H9 (cell line): Measurements from ENCODE around the gene LHFPL6. TPM values are rescaled to one million over a fixed set of nuclear protein-coding genes. Genes with fewer than 3 reads are reported as not detected.

Experiments
- DNase-seq: peaks from one replicate; pipeline ENCODE4 v3.0.0-alpha.2; 2017
- H2AFZ ChIP-seq: one replicate; pipeline ENCODE4 v1.6.1; 2013; ENCODE audit warnings: mild to moderate bottlenecking, low read length, control low read depth, moderate library complexity
- H2AK5ac ChIP-seq: 2 replicates; pipeline ENCODE4 v1.6.1; 2013; ENCODE audit warnings: low read length, control low read depth, mixed read lengths; ENCODE audit not compliant: insufficient read length
- H2BK120ac ChIP-seq: one replicate; pipeline ENCODE4 v1.6.1; 2013; ENCODE audit warnings: low read depth, mild to moderate bottlenecking, low read length, control low read depth, inconsistent platforms; ENCODE audit not compliant: poor library complexity, severe bottlenecking
- H2BK12ac ChIP-seq: 2 replicates; pipeline ENCODE4 v1.6.1; 2013; ENCODE audit warnings: low read length, control low read depth, mixed read lengths, low read depth; ENCODE audit not compliant: insufficient read length
- H2BK15ac ChIP-seq: 2 replicates; pipeline ENCODE4 v1.6.1; 2013; ENCODE audit warnings: low read depth, low read length, control low read depth
- H2BK20ac ChIP-seq: one replicate; pipeline ENCODE4 v1.6.1; 2013; ENCODE audit warnings: low read depth, mild to moderate bottlenecking, low read length, control low read depth, inconsistent platforms; ENCODE audit not compliant: poor library complexity, severe bottlenecking
- H2BK5ac ChIP-seq: 2 replicates; pipeline ENCODE4 v1.6.1; 2013; ENCODE audit warnings: low read length, control low read depth, mixed read lengths; ENCODE audit not compliant: insufficient read length
- H3K14ac ChIP-seq: 2 replicates; pipeline ENCODE4 v1.6.1; 2013; ENCODE audit warnings: low read length, control low read depth; ENCODE audit not compliant: insufficient read depth
- H3K18ac ChIP-seq: 2 replicates; pipeline ENCODE4 v1.6.1; 2013; ENCODE audit warnings: low read depth, mild to moderate bottlenecking, mixed read lengths, low read length, control low read depth; ENCODE audit not compliant: insufficient read length
- H3K23ac ChIP-seq: 2 replicates; pipeline ENCODE4 v1.6.1; 2013; ENCODE audit warnings: low read length, control low read depth, mixed read lengths, low read depth; ENCODE audit not compliant: insufficient read length
- H3K23me2 ChIP-seq: 2 replicates; pipeline ENCODE4 v1.6.1; 2013; ENCODE audit warnings: low read depth, mild to moderate bottlenecking, mixed read lengths, low read length, control low read depth; ENCODE audit not compliant: insufficient read length, poor library complexity, severe bottlenecking
- H3K27ac ChIP-seq: 2 replicates; pipeline ENCODE4 v1.5.1; 2013; ENCODE audit warnings: low read length, control low read depth, mixed read lengths, low read depth; ENCODE audit not compliant: insufficient read length
- H3K27me3 ChIP-seq: 2 replicates; pipeline ENCODE4 v1.6.1; 2013; ENCODE audit warnings: low read length, control low read depth, inconsistent platforms; ENCODE audit not compliant: insufficient read depth
- H3K4ac ChIP-seq: 2 replicates; pipeline ENCODE4 v1.6.1; 2013; ENCODE audit warnings: low read depth, mild to moderate bottlenecking, control low read depth, inconsistent platforms, low read length, moderate library complexity
- H3K4me1 ChIP-seq: 2 replicates; pipeline ENCODE4 v1.6.1; 2013; ENCODE audit warnings: low read length, control low read depth, inconsistent platforms; ENCODE audit not compliant: insufficient read depth
- H3K4me2 ChIP-seq: 2 replicates; pipeline ENCODE4 v1.6.1; 2013; ENCODE audit warnings: low read length, control low read depth, mixed read lengths; ENCODE audit not compliant: insufficient read length, insufficient read depth
- H3K56ac ChIP-seq: 2 replicates; pipeline ENCODE4 v1.6.1; 2013; ENCODE audit warnings: low read depth, mild to moderate bottlenecking, mixed read lengths, low read length, control low read depth; ENCODE audit not compliant: insufficient read length
- H3K79me1 ChIP-seq: 2 replicates; pipeline ENCODE4 v1.6.1; 2013; ENCODE audit warnings: low read depth, mild to moderate bottlenecking, moderate library complexity, low read length, control low read depth, inconsistent platforms; ENCODE audit not compliant: insufficient read depth, poor library complexity, severe bottlenecking
- H3K79me2 ChIP-seq: 2 replicates; pipeline ENCODE4 v1.6.1; 2013; ENCODE audit warnings: low read length, control low read depth, inconsistent platforms; ENCODE audit not compliant: insufficient read depth
- H3K9ac ChIP-seq: 2 replicates; pipeline ENCODE4 v1.6.1; 2013; ENCODE audit warnings: low read length, control low read depth, mixed read lengths; ENCODE audit not compliant: insufficient read length; ENCODE audit errors: extremely low read depth
- H3K9me3 ChIP-seq: one replicate; pipeline ENCODE4 v1.6.1; 2013; ENCODE audit warnings: low read depth, low read length, inconsistent platforms; ENCODE audit not compliant: control insufficient read depth
- H3T11ph ChIP-seq: one replicate; pipeline ENCODE4 v1.6.1; 2013; ENCODE audit warnings: mild to moderate bottlenecking, low read length, control low read depth, inconsistent platforms
- H4K20me1 ChIP-seq: one replicate; pipeline ENCODE4 v1.6.1; 2013; ENCODE audit not compliant: control insufficient read depth, insufficient read length, insufficient read depth
- H4K5ac ChIP-seq: 2 replicates; pipeline ENCODE4 v1.6.1; 2013; ENCODE audit warnings: low read depth, mild to moderate bottlenecking, mixed read lengths, low read length, control low read depth; ENCODE audit not compliant: insufficient read length
- H4K8ac ChIP-seq: replicated peaks from 2 replicates; pipeline ENCODE4 v1.6.1; 2013; ENCODE audit warnings: low read length, control low read depth, mixed read lengths, low read depth; ENCODE audit not compliant: insufficient read length
- H4K91ac ChIP-seq: 2 replicates; pipeline ENCODE4 v1.6.1; 2013; ENCODE audit warnings: low read depth, mild to moderate bottlenecking, moderate library complexity, mixed read lengths, low read length, control low read depth; ENCODE audit not compliant: insufficient read length
- H3K27ac Mint-ChIP-seq, 3 experiments: 2 replicates in 2 of 3; 3 replicates in 1 of 3; pipeline ENCODE4 v1.8.0; 2020 to 2021; ENCODE audit warnings: mixed read lengths in 3 of 3, mild to moderate bottlenecking in 1 of 3, moderate library complexity in 1 of 3
- H3K27me3 Mint-ChIP-seq: 2 replicates; pipeline ENCODE4 v1.8.0; 2021; ENCODE audit warnings: low read depth, mild to moderate bottlenecking, moderate library complexity, mixed read lengths
- H3K36me3 Mint-ChIP-seq, 3 experiments: 2 replicates in 2 of 3; 3 replicates in 1 of 3; pipeline ENCODE4 v1.8.0; 2020 to 2021; ENCODE audit warnings: low read depth in 3 of 3, mixed read lengths in 3 of 3; ENCODE audit not compliant: insufficient read depth in 1 of 3
- H3K4me1 Mint-ChIP-seq, 2 experiments: 2 replicates each; pipeline ENCODE4 v1.8.0; 2020; ENCODE audit warnings: mixed read lengths in 2 of 2
- H3K4me3 Mint-ChIP-seq, 2 experiments: 2 replicates in 1 of 2; 3 replicates in 1 of 2; pipeline ENCODE4 v1.8.0; 2020 to 2021; ENCODE audit warnings: mild to moderate bottlenecking in 2 of 2, mixed read lengths in 2 of 2, moderate library complexity in 1 of 2
- H3K9me3 Mint-ChIP-seq, 2 experiments: 2 replicates in 1 of 2; 3 replicates in 1 of 2; pipeline ENCODE4 v1.8.0; 2020; ENCODE audit warnings: mild to moderate bottlenecking in 2 of 2, mixed read lengths in 2 of 2, moderate library complexity in 1 of 2
- CTCF ChIP-seq: fragments of 200-600 bp; sonication (generic); conservative IDR thresholded peaks from 3 replicates; pipeline ENCODE4 v1.8.0; 2021; ENCODE audit warnings: antibody characterized with exemption, mild to moderate bottlenecking
- WGBS: extraction: QIAGEN DNeasy Blood & Tissue Kit; methylation state at CpG from one replicate; pipeline ENCODE4 v1.1.7; 2013; ENCODE audit warnings: missing lambda C conversion rate, low lambda C conversion rate, mixed read lengths; ENCODE audit not compliant: insufficient read length; ENCODE audit errors: extremely low coverage; 5-methylcytosine and 5-hydroxymethylcytosine counted together
- total RNA-seq: library from RNA; stranded (reverse); gene quantifications from 2 replicates; pipeline ENCODE4 v1.2.1, GENCODE V29; 2021

LHFPL6 gene
- total RNA-seq, 1 experiment from 2014 or later = 3.5 TPM

- no peak overlapping the region for H4K8ac ChIP-seq
- H2BK20ac ChIP-seq = no peak overlapping the region
- no peak overlapping the region for H3T11ph ChIP-seq
- no peak for TF ChIP-seq CTCF
- no peak overlapping the region for H2BK120ac ChIP-seq
- H2AFZ ChIP-seq = no peak overlapping the region
- Mint-ChIP-seq H3K9me3 (peaks cover 1 to 10% of the 10 kb centered on the region in 2 experiments; a peak in 3 of 5 replicates), H3K4me1 (peaks cover 72 to 74% of the 10 kb centered on the region in 2 experiments), H3K27ac (peak overlapping the region; percentile 91 to 96 (median 92)), H3K27me3 (0 out of 2 replicates have a peak, but pooled peaks cover 1% of the 10 kb centered on the region), H3K36me3 (peaks cover 0 to 5% (median 0%) of the 10 kb centered on the region in 3 experiments; a peak in 2 of 7 replicates), H3K4me3 (peak overlapping the region in 1 of 2 experiments; percentile 57; a peak in 1 of 5 replicates)
- H3K18ac ChIP-seq = no peak overlapping the region
- no peaks in the 10 kb centered on the region for H3K79me1 ChIP-seq
- no peaks in the 10 kb centered on the region for H3K23me2 ChIP-seq
- no peak overlapping the region for H4K5ac ChIP-seq
- peak overlapping the region; percentile 4 for H3K27ac ChIP-seq
- no peak overlapping the region for H4K91ac ChIP-seq
- no peak overlapping the region for H3K14ac ChIP-seq
- H2BK12ac ChIP-seq = no peak overlapping the region
- H3K4ac ChIP-seq = no peak overlapping the region
- no peak overlapping the region for H2AK5ac ChIP-seq
- WGBS = no CpG with 5 or more reads among the region's 9 CpGs
- no peak overlapping the region for H3K4me2 ChIP-seq
- no peaks in the 10 kb centered on the region for H3K27me3 ChIP-seq
- no peaks in the 10 kb centered on the region for H4K20me1 ChIP-seq
- DNase-seq = peak; percentile 31
- H3K4me1 ChIP-seq = peaks cover 20% of the 10 kb centered on the region
- H3K56ac ChIP-seq = no peak overlapping the region
- no peak overlapping the region for H3K23ac ChIP-seq
- no peak overlapping the region for H2BK15ac ChIP-seq
- no peaks in the 10 kb centered on the region for H3K9me3 ChIP-seq
- no peaks in the 10 kb centered on the region for H3K79me2 ChIP-seq
- H3K9ac ChIP-seq = no peak overlapping the region
- no peak overlapping the region for H2BK5ac ChIP-seq
Observed at GRCh38 chr13:39498471-39499114, 104.4 kb downstream of the LHFPL6 start.
